ENCODE data around the gene CPPED1. TPM values are rescaled to one million over a fixed set of nuclear protein-coding genes. Genes with fewer than 3 reads are reported as not detected.

Gene CPPED1
- total and polyA plus RNA-seq, 2 donors (not counting 1 experiment from before 2014, with no cell fraction given), result 7.4 to 19.8 TPM

- H3K9ac ChIP-seq (ENCODE audit: insufficient read depth, low read length), result no peak overlapping the region
- no peak overlapping the region for H3K4me3 ChIP-seq (replicated peaks in 1 of 4; ENCODE audit: control extremely low read depth in 1 of 4, insufficient read depth in 1 of 4, low read depth in 3 of 4, low read length in 4 of 4)
- H3K9me3 ChIP-seq (ENCODE audit: control insufficient read depth, insufficient read depth, low read depth, low read length), result no peaks in the 10 kb centered on the region
- H3K36me3 ChIP-seq (ENCODE audit: control insufficient read depth, insufficient read depth, low read length), result no peaks in the 10 kb centered on the region
- no peak for DNase-seq (ENCODE audit: low read depth in 2 of 2)
- H4K20me1 ChIP-seq (ENCODE audit: control insufficient read depth, extremely low read depth, insufficient read depth, low read length), result no peaks in the 10 kb centered on the region
- TF ChIP-seq EZH2 (IDR thresholded peaks at IDR 0.05; ENCODE audit: low read length, missing control alignments), result no peak
- no peak for TF ChIP-seq CTCF (conservative IDR thresholded peaks at IDR 0.05 in 1 of 2, IDR thresholded peaks at IDR 0.05 in 1 of 2; ENCODE audit: low read depth in 1 of 2, low read length in 2 of 2)
- no peaks in the 10 kb centered on the region for H3K79me2 ChIP-seq (ENCODE audit: control insufficient read depth, insufficient read depth, low read length)
- H2AFZ ChIP-seq (ENCODE audit: low read length), result no peak overlapping the region
- no peak overlapping the region for H3K27ac ChIP-seq (ENCODE audit: insufficient read depth, low read length)
- H3K27me3 ChIP-seq (ENCODE audit: control insufficient read depth, insufficient read depth, low read length), result no peaks in the 10 kb centered on the region
- no peak overlapping the region for H3K4me2 ChIP-seq (ENCODE audit: extremely low read depth, insufficient read depth, low read length)
- H3K4me1 ChIP-seq (ENCODE audit: control insufficient read depth, extremely low read depth, insufficient read depth, low read length), result no peaks in the 10 kb centered on the region
Measured at GRCh38 chr16:12744860-12745259, 58.8 kb downstream of the CPPED1 start.

GRCh38 chr16:12742741-12743140, 60.9 kb downstream of the CPPED1 start:
- Histone ChIP-seq H3K27ac (ENCODE audit: insufficient read depth, low read length) (no peak overlapping the region), H3K27me3 (ENCODE audit: control insufficient read depth, insufficient read depth, low read length) (no peaks in the 10 kb centered on the region), H3K4me1 (ENCODE audit: control insufficient read depth, extremely low read depth, insufficient read depth, low read length) (no peaks in the 10 kb centered on the region), H4K20me1 (ENCODE audit: control insufficient read depth, extremely low read depth, insufficient read depth, low read length) (no peaks in the 10 kb centered on the region), H2AFZ (ENCODE audit: low read length) (no peak overlapping the region), H3K9ac (ENCODE audit: insufficient read depth, low read length) (no peak overlapping the region), H3K9me3 (ENCODE audit: control insufficient read depth, insufficient read depth, low read depth, low read length) (no peaks in the 10 kb centered on the region), H3K79me2 (ENCODE audit: control insufficient read depth, insufficient read depth, low read length) (no peaks in the 10 kb centered on the region), H3K4me2 (ENCODE audit: extremely low read depth, insufficient read depth, low read length) (no peak overlapping the region), H3K4me3 (replicated peaks in 1 of 4; ENCODE audit: control extremely low read depth in 1 of 4, insufficient read depth in 1 of 4, low read depth in 3 of 4, low read length in 4 of 4) (no peak overlapping the region), H3K36me3 (ENCODE audit: control insufficient read depth, insufficient read depth, low read length) (no peaks in the 10 kb centered on the region)
- TF ChIP-seq CTCF (conservative IDR thresholded peaks at IDR 0.05 in 1 of 2, IDR thresholded peaks at IDR 0.05 in 1 of 2; ENCODE audit: low read depth in 1 of 2, low read length in 2 of 2) (no peak), EZH2 (IDR thresholded peaks at IDR 0.05; ENCODE audit: low read length, missing control alignments) (no peak)
- no peak for DNase-seq (ENCODE audit: low read depth in 2 of 2)

GRCh38 chr16:12740986-12741610, 62.6 kb downstream of the CPPED1 start:
- Histone ChIP-seq H3K79me2 (ENCODE audit: control insufficient read depth, insufficient read depth, low read length) (no peaks in the 10 kb centered on the region), H3K4me3 (replicated peaks in 1 of 4; ENCODE audit: control extremely low read depth in 1 of 4, insufficient read depth in 1 of 4, low read depth in 3 of 4, low read length in 4 of 4) (no peak overlapping the region), H3K9ac (ENCODE audit: insufficient read depth, low read length) (no peak overlapping the region), H3K36me3 (ENCODE audit: control insufficient read depth, insufficient read depth, low read length) (no peaks in the 10 kb centered on the region), H2AFZ (ENCODE audit: low read length) (no peak overlapping the region), H3K27ac (ENCODE audit: insufficient read depth, low read length) (no peak overlapping the region), H3K9me3 (ENCODE audit: control insufficient read depth, insufficient read depth, low read depth, low read length) (no peaks in the 10 kb centered on the region), H3K4me1 (ENCODE audit: control insufficient read depth, extremely low read depth, insufficient read depth, low read length) (no peaks in the 10 kb centered on the region), H4K20me1 (ENCODE audit: control insufficient read depth, extremely low read depth, insufficient read depth, low read length) (no peaks in the 10 kb centered on the region), H3K4me2 (ENCODE audit: extremely low read depth, insufficient read depth, low read length) (no peak overlapping the region), H3K27me3 (ENCODE audit: control insufficient read depth, insufficient read depth, low read length) (no peaks in the 10 kb centered on the region)
- no peak for TF ChIP-seq EZH2 (IDR thresholded peaks at IDR 0.05; ENCODE audit: low read length, missing control alignments)
- no peak for TF ChIP-seq CTCF (conservative IDR thresholded peaks at IDR 0.05 in 1 of 2, IDR thresholded peaks at IDR 0.05 in 1 of 2; ENCODE audit: low read depth in 1 of 2, low read length in 2 of 2)
- no peak for DNase-seq (ENCODE audit: low read depth in 2 of 2)

All from fibroblast of lung (primary cell).